H1 (cell line): ENCODE results near the gene EEF2K. TPM values are rescaled to one million over a fixed set of nuclear protein-coding genes. Genes with fewer than 3 reads are reported as not detected.

ENCODE experiments used
- BCL11A ChIP-seq, 2 experiments: IDR thresholded peaks; one replicate each; pipeline ENCODE4 v1.6.1; 2011; ENCODE audit warnings: low read depth in 2 of 2, low read length in 2 of 2, mild to moderate bottlenecking in 2 of 2
- NRF1 ChIP-seq: IDR thresholded peaks from 2 replicates; pipeline ENCODE4 v1.6.1; 2011; ENCODE audit warnings: mild to moderate bottlenecking, low read depth, low read length, improper control_type of control experiment
- SAP30 ChIP-seq: fragments of 300-600 bp; sonication (generic); IDR thresholded peaks from 2 replicates; pipeline ENCODE4 v1.7.1; 2012; ENCODE audit warnings: low read length, moderate library complexity, mild to moderate bottlenecking, inconsistent platforms; ENCODE audit not compliant: insufficient read depth, insufficient replicate concordance
- SP2 ChIP-seq: IDR thresholded peaks from 2 replicates; pipeline ENCODE4 v1.6.1; 2012; ENCODE audit warnings: mild to moderate bottlenecking, low read length, inconsistent platforms
- polyA plus RNA-seq, 7 experiments: library from polyadenylated mRNA; depleted of rRNA in 3 of 7; stranded (reverse) in 5 of 7; unstranded in 2 of 7; fragments of >200 nt in 5 of 7; fragments of 200-250 nt in 2 of 7; gene quantifications; 1 replicate in 5 of 7; 2 replicates in 1 of 7; 4 replicates in 1 of 7; pipeline versions ENCODE4 v1.2.1 to v1.2.3, GENCODE V29; 2011 to 2013; ENCODE audit warnings: missing spikeins in 2 of 7, mixed read lengths in 2 of 7
- total RNA-seq: library from RNA; stranded (reverse); fragmentation: NEBNext Ultra II Directional; extraction: Animal tissue kit (Norgen Biotek cat#: 25700); gene quantifications from 2 replicates; pipeline ENCODE4 v1.2.1, GENCODE V29; 2021

Gene EEF2K
- total and polyA plus RNA-seq, 2 of the 8 experiments (the other 6 are each of a cell fraction or from before 2014, with no cell fraction given) = 14.9 to 30.2 TPM

- TF ChIP-seq SAP30 = no peak
- TF ChIP-seq BCL11A (IDR thresholded peaks at IDR 0.05; ENCODE audit: low read depth in 2 of 2, low read length in 2 of 2) = no peak
- no peak for TF ChIP-seq SP2
- TF ChIP-seq NRF1 = no peak
Observed at GRCh38 chr16:22262460-22262859, 56.4 kb downstream of the EEF2K start (continued).
